Activated T-helper 1 cell treated with anti-CD3 and anti-CD28 coated beads, Interleukin-12 subunit alpha, Interleukin-12 subunit beta, Interleukin-2, Interleukin-4 antibody, amounts not matched to agents 30 ng/mL and 10 ng/mL and 1 ng/mL, durations not matched to agents 14 hours and 24 hours and 36 hours (primary cell): Measurements from ENCODE around the gene ARFIP1. TPM values are rescaled to one million over a fixed set of nuclear protein-coding genes. Genes with fewer than 3 reads are reported as not detected.
A peak's percentile ranks its signal among the peaks of the same experiment; 100 is the strongest.

Source experiments
- DNase-seq: peaks from one replicate; pipeline ENCODE4 v3.0.0; 2021; ENCODE audit warnings: low spot score
- H3K27ac Mint-ChIP-seq: one replicate; pipeline ENCODE4 v1.8.0; 2021; ENCODE audit warnings: mild to moderate bottlenecking, mixed read lengths
- H3K27me3 Mint-ChIP-seq: one replicate; pipeline ENCODE4 v1.8.0; 2022; ENCODE audit warnings: mild to moderate bottlenecking, moderate library complexity, mixed read lengths; ENCODE audit not compliant: insufficient read depth
- H3K36me3 Mint-ChIP-seq: one replicate; pipeline ENCODE4 v1.8.0; 2021; ENCODE audit warnings: low read depth, mixed read lengths
- H3K4me1 Mint-ChIP-seq: one replicate; pipeline ENCODE4 v1.8.0; 2021; ENCODE audit warnings: low read depth, mixed read lengths
- H3K4me3 Mint-ChIP-seq: one replicate; pipeline ENCODE4 v1.8.0; 2021; ENCODE audit warnings: mild to moderate bottlenecking, moderate library complexity, mixed read lengths
- H3K9me3 Mint-ChIP-seq: one replicate; pipeline ENCODE4 v1.8.0; 2021; ENCODE audit warnings: mixed read lengths
- intact Hi-C: fragments of 100-400 bp; cut with micrococcal nuclease; formaldehyde crosslinking; loops from one replicate; pipeline ENCODE4 v1.15.1; 2024
- total RNA-seq: library from RNA; stranded (reverse); gene quantifications from 2 replicates; pipeline ENCODE4 v1.2.3, GENCODE V29; 2022

ARFIP1 gene
- total RNA-seq, 1 donor from 2014 or later = 18.6 TPM

- peaks cover 7% of the 10 kb centered on the region for H3K9me3 Mint-ChIP-seq
- DNase-seq = no peak
- intact Hi-C loops = no loop called here
- no peaks in the 10 kb centered on the region for H3K4me1 Mint-ChIP-seq
- peaks cover 4% of the 10 kb centered on the region for H3K36me3 Mint-ChIP-seq
- no peak overlapping the region for H3K27ac Mint-ChIP-seq
- H3K4me3 Mint-ChIP-seq = no peak overlapping the region
- no peaks in the 10 kb centered on the region for H3K27me3 Mint-ChIP-seq
Observed at GRCh38 chr4:152925851-152926250, 146.1 kb downstream of the ARFIP1 start.

GRCh38 chr4:152926959-152927358, 147.2 kb downstream of the ARFIP1 start:
- Mint-ChIP-seq H3K36me3 (no peaks in the 10 kb centered on the region), H3K27ac (no peak overlapping the region), H3K4me3 (no peak overlapping the region), H3K27me3 (no peaks in the 10 kb centered on the region), H3K4me1 (no peaks in the 10 kb centered on the region), H3K9me3 (peaks cover 1% of the 10 kb centered on the region)
- intact Hi-C loops = no loop called here
- DNase-seq = no peak

- Mint-ChIP-seq H3K27ac (no peak overlapping the region), H3K4me3 (no peak overlapping the region), H3K9me3 (no peaks in the 10 kb centered on the region), H3K4me1 (no peaks in the 10 kb centered on the region), H3K36me3 (no peaks in the 10 kb centered on the region), H3K27me3 (peaks cover 2% of the 10 kb centered on the region)
- intact Hi-C loops = no loop called here
- DNase-seq = no peak
Observed at GRCh38 chr4:152927737-152928136, 148.0 kb downstream of the ARFIP1 start.

GRCh38 chr4:152928286-152928685, 148.5 kb downstream of the ARFIP1 start:
- no peak for DNase-seq
- no peaks in the 10 kb centered on the region for H3K4me1 Mint-ChIP-seq
- no peaks in the 10 kb centered on the region for H3K36me3 Mint-ChIP-seq

GRCh38 chr4:152929888-152930287, 150.1 kb downstream of the ARFIP1 start:
- no peak for DNase-seq
- H3K27ac Mint-ChIP-seq = no peak overlapping the region
- peaks cover 2% of the 10 kb centered on the region for H3K36me3 Mint-ChIP-seq
- H3K27me3 Mint-ChIP-seq = peaks cover 21% of the 10 kb centered on the region
- H3K4me1 Mint-ChIP-seq = peaks cover 5% of the 10 kb centered on the region
- intact Hi-C loops = no loop called here
- H3K9me3 Mint-ChIP-seq = no peaks in the 10 kb centered on the region
- H3K4me3 Mint-ChIP-seq = no peak overlapping the region

More at GRCh38 chr4:152928286-152928685, 148.5 kb downstream of the ARFIP1 start:
- H3K4me3 Mint-ChIP-seq = no peak overlapping the region
- H3K9me3 Mint-ChIP-seq = no peaks in the 10 kb centered on the region
- no peak overlapping the region for H3K27ac Mint-ChIP-seq
- H3K27me3 Mint-ChIP-seq = peaks cover 8% of the 10 kb centered on the region
- intact Hi-C loops = no loop called here

- Mint-ChIP-seq H3K4me3 (peak overlapping the region; percentile 75), H3K9me3 (no peaks in the 10 kb centered on the region), H3K27me3 (peaks cover 52% of the 10 kb centered on the region), H3K27ac (no peak overlapping the region), H3K4me1 (peaks cover 24% of the 10 kb centered on the region), H3K36me3 (peaks cover 2% of the 10 kb centered on the region)
- intact Hi-C loops = loop anchor here (5.0 kb wide), 1 partner anchor 852 kb away; the partner anchor contains the start of gene SFRP2
- no peak for DNase-seq
Observed at GRCh38 chr4:152935143-152935542, 155.4 kb downstream of the ARFIP1 start.

GRCh38 chr4:152935631-152936445, 156.1 kb downstream of the ARFIP1 start, which contains the start of gene FHDC1:
Gene FHDC1, plus strand, starts transcription at chr4:152936323. Its CDS starts 6,735 bp downstream, at chr4:152943058.
- H3K4me1 Mint-ChIP-seq = peaks cover 24% of the 10 kb centered on the region
- H3K9me3 Mint-ChIP-seq = no peaks in the 10 kb centered on the region
- H3K36me3 Mint-ChIP-seq = peaks cover 2% of the 10 kb centered on the region
- peak within 1 kb of the TSS; percentile 75 for H3K4me3 Mint-ChIP-seq
- H3K27me3 Mint-ChIP-seq = peaks cover 59% of the 10 kb centered on the region
- no peak within 1 kb of the TSS for H3K27ac Mint-ChIP-seq
- no peak for DNase-seq
- intact Hi-C loops = loop anchor here (2.0 to 5.0 kb wide), 3 partner anchors 157 to 851 kb away; partner anchors contain the start of genes ARFIP1, SFRP2 and TIGD4

GRCh38 chr4:152936446-152937335, 156.9 kb downstream of the ARFIP1 start:
- intact Hi-C loops = loop anchor here (2.0 to 5.0 kb wide), 3 partner anchors 158 to 851 kb away; partner anchors contain the start of genes ARFIP1, SFRP2 and TIGD4
- Mint-ChIP-seq H3K27me3 (peaks cover 66% of the 10 kb centered on the region), H3K36me3 (peaks cover 2% of the 10 kb centered on the region), H3K4me1 (peaks cover 24% of the 10 kb centered on the region), H3K9me3 (no peaks in the 10 kb centered on the region), H3K27ac (no peak overlapping the region), H3K4me3 (peak overlapping the region; percentile 42)
- no peak for DNase-seq

GRCh38 chr4:152937336-152938236, 157.8 kb downstream of the ARFIP1 start:
- intact Hi-C loops = loop anchor here (2.0 to 5.0 kb wide), 3 partner anchors 159 to 850 kb away; partner anchors contain the start of genes ARFIP1, SFRP2 and TIGD4
- Mint-ChIP-seq H3K4me3 (peak overlapping the region; percentile 80), H3K36me3 (peaks cover 2% of the 10 kb centered on the region), H3K4me1 (peaks cover 24% of the 10 kb centered on the region), H3K27me3 (peaks cover 74% of the 10 kb centered on the region), H3K27ac (no peak overlapping the region), H3K9me3 (no peaks in the 10 kb centered on the region)
- DNase-seq = no peak

- DNase-seq = no peak
- Mint-ChIP-seq H3K36me3 (peaks cover 2% of the 10 kb centered on the region), H3K27me3 (peaks cover 69% of the 10 kb centered on the region), H3K4me1 (peaks cover 24% of the 10 kb centered on the region), H3K27ac (no peak overlapping the region), H3K4me3 (peak overlapping the region; percentile 80), H3K9me3 (no peaks in the 10 kb centered on the region)
- intact Hi-C loops = loop anchor here (5.0 kb wide), 1 partner anchor 849 kb away; the partner anchor contains the start of gene SFRP2
Observed at GRCh38 chr4:152938237-152938947, 158.6 kb downstream of the ARFIP1 start.

GRCh38 chr4:152939621-152940020, 159.9 kb downstream of the ARFIP1 start:
- Mint-ChIP-seq H3K4me1 (peaks cover 22% of the 10 kb centered on the region), H3K27me3 (peaks cover 58% of the 10 kb centered on the region), H3K9me3 (no peaks in the 10 kb centered on the region), H3K27ac (no peak overlapping the region), H3K4me3 (no peak overlapping the region), H3K36me3 (no peaks in the 10 kb centered on the region)
- intact Hi-C loops = loop anchor here (5.0 kb wide), 1 partner anchor 848 kb away; the partner anchor contains the start of gene SFRP2
- DNase-seq = no peak
